Liver (tissue), 3 donors: ENCODE results near the gene PPP1R1B.

Experiments
- CTCF ChIP-seq: fragments of 150-350 bp; IDR thresholded peaks from 2 replicates; pipeline ENCODE4 v1.5.1; 2017; ENCODE audit warnings: improper control_type of control experiment, low read depth, low read length; ENCODE audit not compliant: missing input control
- JUND ChIP-seq, 2 donors: IDR thresholded peaks; 2 replicates each; pipeline ENCODE4 v1.6.1; 2016; ENCODE audit warnings: antibody characterized with exemption in 2 of 2
- RAD21 ChIP-seq, 2 donors: IDR thresholded peaks; 2 replicates each; pipeline ENCODE4 v1.6.1; 2016; ENCODE audit warnings: antibody characterized with exemption in 2 of 2, mild to moderate bottlenecking in 2 of 2
- REST ChIP-seq: IDR thresholded peaks from 2 replicates; pipeline ENCODE4 v1.6.1; 2016; ENCODE audit warnings: antibody characterized with exemption, mild to moderate bottlenecking
- SP1 ChIP-seq: IDR thresholded peaks from 2 replicates; pipeline ENCODE4 v1.6.1; 2018; ENCODE audit warnings: antibody characterized with exemption, mild to moderate bottlenecking
- TAF1 ChIP-seq: conservative IDR thresholded peaks from 2 replicates; pipeline ENCODE4 v1.6.1; 2016; ENCODE audit warnings: antibody characterized with exemption, mild to moderate bottlenecking
- YY1 ChIP-seq: IDR thresholded peaks from 2 replicates; pipeline ENCODE4 v1.6.1; 2016; ENCODE audit warnings: antibody characterized with exemption, mild to moderate bottlenecking
- donor health status: healthy.
- donor health status: healthy.

- TF ChIP-seq SP1 (no peak), CTCF (no peak), RAD21 (IDR thresholded peaks at IDR 0.05) (no peak), JUND (IDR thresholded peaks at IDR 0.05) (no peak), TAF1 (no peak), REST (no peak), YY1 (no peak)
Observed at GRCh38 chr17:39618246-39618913, 8.4 kb upstream of the PPP1R1B start.
